DOHH2 (cell line): ENCODE measurements around the gene GPR33.

Experiments used
- H3F3A ChIP-seq: fragments of 200-600 bp; sonication (generic), shearing (Covaris generic); 2 replicates; pipeline ENCODE4 v1.6.0; 2016; ENCODE audit warnings: antibody characterized with exemption, mild to moderate bottlenecking; ENCODE audit not compliant: control insufficient read depth, insufficient read depth
- H3K27ac ChIP-seq: fragments of 200-600 bp; sonication (generic); 2 replicates; pipeline ENCODE4 v1.5.1; 2014; ENCODE audit warnings: low read depth, mild to moderate bottlenecking, low read length, moderate library complexity
- H3K27me3 ChIP-seq: fragments of 200-600 bp; sonication (generic); 2 replicates; pipeline ENCODE4 v1.6.1; 2014; ENCODE audit warnings: mild to moderate bottlenecking, low read length, mixed read lengths; ENCODE audit not compliant: control insufficient read depth
- H3K36me3 ChIP-seq: fragments of 200-600 bp; sonication (generic); 2 replicates; pipeline ENCODE4 v1.6.1; 2014; ENCODE audit warnings: mild to moderate bottlenecking, low read length, moderate library complexity, mixed read lengths; ENCODE audit not compliant: control insufficient read depth
- H3K4me1 ChIP-seq: fragments of 200-600 bp; sonication (generic); 2 replicates; pipeline ENCODE4 v1.6.1; 2014; ENCODE audit warnings: mild to moderate bottlenecking, low read length, mixed read lengths; ENCODE audit not compliant: control insufficient read depth
- H3K4me2 ChIP-seq: fragments of 200-600 bp; sonication (generic); 2 replicates; pipeline ENCODE4 v1.6.0; 2014; ENCODE audit warnings: mild to moderate bottlenecking, low read length, moderate library complexity
- H3K4me3 ChIP-seq: fragments of 200-600 bp; sonication (generic); 2 replicates; pipeline ENCODE4 v1.5.1; 2014; ENCODE audit warnings: mild to moderate bottlenecking, low read length, mixed read lengths
- H3K79me2 ChIP-seq: fragments of 200-600 bp; sonication (generic); 2 replicates; pipeline ENCODE4 v1.6.1; 2014; ENCODE audit warnings: mild to moderate bottlenecking, low read length, mixed read lengths; ENCODE audit not compliant: control insufficient read depth
- H3K9me2 ChIP-seq: fragments of 200-600 bp; sonication (generic); replicated peaks from 2 replicates; pipeline ENCODE4 v1.6.1; 2014; ENCODE audit warnings: mild to moderate bottlenecking, low read length, mixed read lengths; ENCODE audit not compliant: control insufficient read depth
- H3K9me3 ChIP-seq: fragments of 200-600 bp; sonication (generic); 2 replicates; pipeline ENCODE4 v1.6.1; 2014; ENCODE audit warnings: antibody characterized with exemption, low read length, mixed read lengths; ENCODE audit not compliant: control insufficient read depth, insufficient read depth
- H4K20me1 ChIP-seq: fragments of 200-600 bp; sonication (generic); 2 replicates; pipeline ENCODE4 v1.6.0; 2014; ENCODE audit warnings: low read depth, mild to moderate bottlenecking, antibody characterized with exemption, low read length, moderate library complexity; ENCODE audit not compliant: control insufficient read depth, insufficient read depth
- CTCF ChIP-seq: fragments of 200-600 bp; sonication (generic); IDR thresholded peaks from one replicate; pipeline ENCODE4 v1.5.1; 2014; ENCODE audit warnings: antibody characterized with exemption, mild to moderate bottlenecking, low read depth, low read length; ENCODE audit not compliant: poor library complexity, severe bottlenecking
- EZH2phosphoT487 ChIP-seq: fragments of 200-600 bp; sonication (generic); IDR thresholded peaks from 2 replicates; pipeline ENCODE4 v1.6.1; 2017; ENCODE audit warnings: borderline replicate concordance, mild to moderate bottlenecking, antibody characterized with exemption, low read length, moderate library complexity, mixed read lengths

Gene GPR33

GRCh38 chr14:31529053-31529452, 41.2 kb upstream of the GPR33 start:
- TF ChIP-seq CTCF = no peak
- TF ChIP-seq EZH2phosphoT487 = no peak
- Histone ChIP-seq H3K79me2 (no peaks in the 10 kb centered on the region), H3K36me3 (no peaks in the 10 kb centered on the region)

GRCh38 chr14:31527546-31527945, 39.7 kb upstream of the GPR33 start:
- H3K9me3 ChIP-seq = no peaks in the 10 kb centered on the region
- no peaks in the 10 kb centered on the region for H4K20me1 ChIP-seq
- no peak for TF ChIP-seq EZH2phosphoT487
- TF ChIP-seq CTCF = no peak

More at GRCh38 chr14:31529053-31529452, 41.2 kb upstream of the GPR33 start:
- Histone ChIP-seq H3F3A (no peaks in the 10 kb centered on the region), H3K27ac (no peak overlapping the region), H3K9me3 (no peaks in the 10 kb centered on the region), H4K20me1 (no peaks in the 10 kb centered on the region), H3K9me2 (no peaks in the 10 kb centered on the region), H3K4me2 (no peak overlapping the region), H3K4me1 (no peaks in the 10 kb centered on the region), H3K27me3 (0 out of 2 replicates have a peak, but pooled peaks cover 4% of the 10 kb centered on the region), H3K4me3 (no peak overlapping the region)

GRCh38 chr14:31527087-31527486, 39.2 kb upstream of the GPR33 start:
- Histone ChIP-seq H4K20me1 (no peaks in the 10 kb centered on the region), H3K79me2 (no peaks in the 10 kb centered on the region), H3K27ac (no peak overlapping the region), H3K36me3 (no peaks in the 10 kb centered on the region), H3K4me3 (no peak overlapping the region), H3K9me2 (no peaks in the 10 kb centered on the region), H3K4me1 (no peaks in the 10 kb centered on the region), H3K27me3 (peaks cover 8% of the 10 kb centered on the region; the same call in 1 of the 2 replicates), H3K4me2 (no peak overlapping the region), H3F3A (no peaks in the 10 kb centered on the region), H3K9me3 (no peaks in the 10 kb centered on the region)
- TF ChIP-seq CTCF (no peak), EZH2phosphoT487 (no peak)

More at GRCh38 chr14:31527546-31527945, 39.7 kb upstream of the GPR33 start:
- Histone ChIP-seq H3K27ac (no peak overlapping the region), H3K27me3 (0 out of 2 replicates have a peak, but pooled peaks cover 4% of the 10 kb centered on the region), H3K79me2 (no peaks in the 10 kb centered on the region), H3K36me3 (no peaks in the 10 kb centered on the region), H3K4me3 (no peak overlapping the region), H3K4me2 (no peak overlapping the region), H3K9me2 (no peaks in the 10 kb centered on the region), H3K4me1 (no peaks in the 10 kb centered on the region), H3F3A (no peaks in the 10 kb centered on the region)

- TF ChIP-seq EZH2phosphoT487 (no peak), CTCF (no peak)
- Histone ChIP-seq H3K4me3 (no peak overlapping the region), H3K4me1 (no peaks in the 10 kb centered on the region), H3K27ac (no peak overlapping the region), H4K20me1 (no peaks in the 10 kb centered on the region), H3K27me3 (peaks cover 2% of the 10 kb centered on the region; the same call in 1 of the 2 replicates), H3K79me2 (no peaks in the 10 kb centered on the region), H3K9me3 (no peaks in the 10 kb centered on the region), H3K36me3 (no peaks in the 10 kb centered on the region), H3K9me2 (no peaks in the 10 kb centered on the region), H3K4me2 (no peak overlapping the region), H3F3A (no peaks in the 10 kb centered on the region)
These were observed 23.0 kb upstream of the GPR33 start for GRCh38 chr14:31510855-31511254.
